ENCODE data around the gene EIF4A2. TPM values are rescaled to one million over a fixed set of nuclear protein-coding genes. Genes with fewer than 3 reads are reported as not detected.

The EIF4A2 gene
- total RNA-seq, 1 experiment from 2014 or later, result 398 TPM

DNA sequence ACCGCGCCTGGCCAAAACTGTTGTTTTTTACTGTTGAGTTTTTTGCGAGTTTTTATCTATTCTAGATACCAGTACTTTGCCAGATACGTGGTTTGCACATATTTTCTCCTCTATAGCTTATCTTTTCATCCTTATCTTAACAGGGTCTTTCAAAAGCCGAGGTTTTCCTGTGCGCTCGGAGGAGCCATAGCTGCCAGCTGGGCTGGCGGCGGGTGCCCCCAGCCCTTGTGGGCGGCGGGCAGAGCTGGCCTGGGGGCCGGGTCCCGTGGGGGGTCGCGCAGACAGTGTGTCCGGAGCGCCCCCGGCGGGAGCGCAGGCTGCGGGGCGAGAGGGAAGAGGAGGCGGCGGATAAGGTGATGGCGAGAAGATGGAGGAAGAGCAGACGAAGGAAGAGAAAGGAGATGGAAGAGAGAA lies 11.1 kb upstream of the EIF4A2 start:
- ATAC-seq (no peak), DNase-seq (ENCODE audit: low read depth, low spot score) (no peak)
- Histone ChIP-seq H3K4me3 (replicated peaks in 1 of 2; ENCODE audit: low read depth in 1 of 2, low read length in 2 of 2) (no peak overlapping the region), H3K9me2 (ENCODE audit: insufficient read depth) (no peaks in the 10 kb centered on the region), H3K79me2 (ENCODE audit: insufficient read depth, low read length) (no peaks in the 10 kb centered on the region), H3K4me2 (ENCODE audit: low read length) (no peak overlapping the region), H2AFZ (ENCODE audit: low read depth, low read length, poor library complexity, severe bottlenecking) (no peak overlapping the region), H3K9me3 (ENCODE audit: control insufficient read depth in 1 of 2, insufficient read depth in 1 of 2, low read depth in 1 of 2, low read length in 2 of 2) (no peaks in the 10 kb centered on the region), H3K36me3 (ENCODE audit: control insufficient read depth in 1 of 2, insufficient read depth in 2 of 2, low read length in 2 of 2) (no peaks in the 10 kb centered on the region), H4K20me1 (ENCODE audit: insufficient read depth) (no peaks in the 10 kb centered on the region), H3K9ac (ENCODE audit: low read length) (no peak overlapping the region), H3K27ac (ENCODE audit: low read depth, low read length) (no peak overlapping the region), H3K4me1 (ENCODE audit: control insufficient read depth in 1 of 2, insufficient read depth in 2 of 2, low read length in 2 of 2) (no peaks in the 10 kb centered on the region), H3K27me3 (ENCODE audit: insufficient read depth, low read length) (no peaks in the 10 kb centered on the region)
- no TSS peak for BruUV-seq (replicated peaks)
- RAD21 ChIA-PET (ENCODE audit: low non-redundant PET in 1 of 2, low total read pairs in 2 of 2, uncharacterized antibody in 2 of 2, unreplicated experiment in 2 of 2), result no interaction called here
- TF ChIP-seq ZFX (IDR thresholded peaks at IDR 0.05), result no peak
- no peak for TF ChIP-seq JUND (IDR thresholded peaks at IDR 0.05)
- TF ChIP-seq TCF7L2 (IDR thresholded peaks at IDR 0.05; ENCODE audit: borderline replicate concordance, extremely low read depth, insufficient read depth, insufficient read length), result no peak
- no peak for TF ChIP-seq EZH2 (IDR thresholded peaks at IDR 0.05)
- no peak for TF ChIP-seq ZNF274 (IDR thresholded peaks at IDR 0.05; ENCODE audit: low read depth, low read length)
- TF ChIP-seq, protein P1, sequence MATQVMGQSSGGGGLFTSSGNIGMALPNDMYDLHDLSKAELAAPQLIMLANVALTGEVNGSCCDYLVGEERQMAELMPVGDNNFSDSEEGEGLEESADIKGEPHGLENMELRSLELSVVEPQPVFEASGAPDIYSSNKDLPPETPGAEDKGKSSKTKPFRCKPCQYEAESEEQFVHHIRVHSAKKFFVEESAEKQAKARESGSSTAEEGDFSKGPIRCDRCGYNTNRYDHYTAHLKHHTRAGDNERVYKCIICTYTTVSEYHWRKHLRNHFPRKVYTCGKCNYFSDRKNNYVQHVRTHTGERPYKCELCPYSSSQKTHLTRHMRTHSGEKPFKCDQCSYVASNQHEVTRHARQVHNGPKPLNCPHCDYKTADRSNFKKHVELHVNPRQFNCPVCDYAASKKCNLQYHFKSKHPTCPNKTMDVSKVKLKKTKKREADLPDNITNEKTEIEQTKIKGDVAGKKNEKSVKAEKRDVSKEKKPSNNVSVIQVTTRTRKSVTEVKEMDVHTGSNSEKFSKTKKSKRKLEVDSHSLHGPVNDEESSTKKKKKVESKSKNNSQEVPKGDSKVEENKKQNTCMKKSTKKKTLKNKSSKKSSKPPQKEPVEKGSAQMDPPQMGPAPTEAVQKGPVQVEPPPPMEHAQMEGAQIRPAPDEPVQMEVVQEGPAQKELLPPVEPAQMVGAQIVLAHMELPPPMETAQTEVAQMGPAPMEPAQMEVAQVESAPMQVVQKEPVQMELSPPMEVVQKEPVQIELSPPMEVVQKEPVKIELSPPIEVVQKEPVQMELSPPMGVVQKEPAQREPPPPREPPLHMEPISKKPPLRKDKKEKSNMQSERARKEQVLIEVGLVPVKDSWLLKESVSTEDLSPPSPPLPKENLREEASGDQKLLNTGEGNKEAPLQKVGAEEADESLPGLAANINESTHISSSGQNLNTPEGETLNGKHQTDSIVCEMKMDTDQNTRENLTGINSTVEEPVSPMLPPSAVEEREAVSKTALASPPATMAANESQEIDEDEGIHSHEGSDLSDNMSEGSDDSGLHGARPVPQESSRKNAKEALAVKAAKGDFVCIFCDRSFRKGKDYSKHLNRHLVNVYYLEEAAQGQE (IDR thresholded peaks at IDR 0.05; ENCODE audit: low read depth), result no peak
- no peak for TF ChIP-seq EGR1 (IDR thresholded peaks at IDR 0.05; ENCODE audit: low read depth)
- no peak for TF ChIP-seq EZH2phosphoT487 (IDR thresholded peaks at IDR 0.05; ENCODE audit: borderline replicate concordance)
- no peak for TF ChIP-seq POLR2A (IDR thresholded peaks at IDR 0.05; ENCODE audit: borderline replicate concordance, extremely low read depth, insufficient read depth, insufficient read length)
- intact Hi-C loops (cut with micrococcal nuclease), result no loop called here
- CTCF ChIA-PET, result no interaction called here
- POLR2A ChIA-PET, result interaction anchor here (1.5 kb wide), 1 partner anchor 11 kb away, joined by 9 read pairs; the partner anchor contains the start of gene EIF4A2
